Peyer's patch (tissue), 4 donors: Measurements from ENCODE around the gene LRRC42. TPM values are rescaled to one million over a fixed set of nuclear protein-coding genes. Genes with fewer than 3 reads are reported as not detected.

Experiments
- DNase-seq, 3 donors: peaks; one replicate each; pipeline ENCODE4 v3.0.0-alpha.2; 2017 to 2019
- H3K27ac ChIP-seq, 4 donors: fragments of 200-600 bp; sonication (generic); one replicate each; pipeline ENCODE4 v1.5.1; 2016 to 2019
- H3K27me3 ChIP-seq, 2 donors: fragments of 200-600 bp; sonication (generic); one replicate each; pipeline ENCODE4 v1.5.1; 2019
- H3K36me3 ChIP-seq, 3 donors: fragments of 200-600 bp; sonication (generic); one replicate each; pipeline ENCODE4 v1.5.1; 2016 to 2019
- H3K4me1 ChIP-seq, 4 donors: fragments of 200-600 bp; sonication (generic); one replicate each; pipeline ENCODE4 v1.5.1; 2016 to 2019
- H3K4me3 ChIP-seq, 4 donors: fragments of 200-600 bp; sonication (generic); 1 replicate in 3 of 4; 2 replicates in 1 of 4; pipeline ENCODE4 v1.5.1; 2016 to 2019; ENCODE audit warnings: mild to moderate bottlenecking in 1 of 4
- H3K9me3 ChIP-seq, 4 donors: fragments of 200-600 bp; sonication (generic); one replicate each; pipeline ENCODE4 v1.5.1; 2016 to 2019; ENCODE audit warnings: mild to moderate bottlenecking in 1 of 4
- POLR2A ChIP-seq, 2 donors: fragments of 450-650 bp; IDR thresholded peaks; one replicate each; pipeline ENCODE4 v1.5.1; 2017; ENCODE audit warnings: antibody characterized with exemption in 2 of 2, mild to moderate bottlenecking in 2 of 2, moderate library complexity in 2 of 2
- total RNA-seq, 4 donors: library from RNA; depleted of rRNA; stranded (reverse); fragments of >200 nt; gene quantifications; one replicate each; pipeline ENCODE4 v1.1.0, GENCODE V29; 2016
- TF ChIP-seq, protein P1 (sequence below), 6 experiments: fragments of 450-650 bp in 4 of 6; fragments of 200-600 bp in 2 of 6; sonication (generic) in 1 of 6; IDR thresholded peaks; one replicate each; pipeline ENCODE4 v1.5.1; 2017 to 2019; ENCODE audit warnings: antibody characterized with exemption in 6 of 6, mild to moderate bottlenecking in 3 of 6, moderate library complexity in 1 of 6

The LRRC42 gene, protein sequence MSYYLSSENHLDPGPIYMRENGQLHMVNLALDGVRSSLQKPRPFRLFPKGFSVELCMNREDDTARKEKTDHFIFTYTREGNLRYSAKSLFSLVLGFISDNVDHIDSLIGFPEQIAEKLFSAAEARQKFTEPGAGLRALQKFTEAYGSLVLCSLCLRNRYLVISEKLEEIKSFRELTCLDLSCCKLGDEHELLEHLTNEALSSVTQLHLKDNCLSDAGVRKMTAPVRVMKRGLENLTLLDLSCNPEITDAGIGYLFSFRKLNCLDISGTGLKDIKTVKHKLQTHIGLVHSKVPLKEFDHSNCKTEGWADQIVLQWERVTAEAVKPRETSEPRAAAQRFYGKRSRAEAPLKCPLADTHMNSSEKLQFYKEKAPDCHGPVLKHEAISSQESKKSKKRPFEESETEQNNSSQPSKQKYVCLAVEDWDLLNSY
- 10 to 100 TPM in 1 of 4 donors, 1 to 10 TPM in 3; 8.9 to 20.6 (median 9.7) TPM for total RNA-seq

DNA sequence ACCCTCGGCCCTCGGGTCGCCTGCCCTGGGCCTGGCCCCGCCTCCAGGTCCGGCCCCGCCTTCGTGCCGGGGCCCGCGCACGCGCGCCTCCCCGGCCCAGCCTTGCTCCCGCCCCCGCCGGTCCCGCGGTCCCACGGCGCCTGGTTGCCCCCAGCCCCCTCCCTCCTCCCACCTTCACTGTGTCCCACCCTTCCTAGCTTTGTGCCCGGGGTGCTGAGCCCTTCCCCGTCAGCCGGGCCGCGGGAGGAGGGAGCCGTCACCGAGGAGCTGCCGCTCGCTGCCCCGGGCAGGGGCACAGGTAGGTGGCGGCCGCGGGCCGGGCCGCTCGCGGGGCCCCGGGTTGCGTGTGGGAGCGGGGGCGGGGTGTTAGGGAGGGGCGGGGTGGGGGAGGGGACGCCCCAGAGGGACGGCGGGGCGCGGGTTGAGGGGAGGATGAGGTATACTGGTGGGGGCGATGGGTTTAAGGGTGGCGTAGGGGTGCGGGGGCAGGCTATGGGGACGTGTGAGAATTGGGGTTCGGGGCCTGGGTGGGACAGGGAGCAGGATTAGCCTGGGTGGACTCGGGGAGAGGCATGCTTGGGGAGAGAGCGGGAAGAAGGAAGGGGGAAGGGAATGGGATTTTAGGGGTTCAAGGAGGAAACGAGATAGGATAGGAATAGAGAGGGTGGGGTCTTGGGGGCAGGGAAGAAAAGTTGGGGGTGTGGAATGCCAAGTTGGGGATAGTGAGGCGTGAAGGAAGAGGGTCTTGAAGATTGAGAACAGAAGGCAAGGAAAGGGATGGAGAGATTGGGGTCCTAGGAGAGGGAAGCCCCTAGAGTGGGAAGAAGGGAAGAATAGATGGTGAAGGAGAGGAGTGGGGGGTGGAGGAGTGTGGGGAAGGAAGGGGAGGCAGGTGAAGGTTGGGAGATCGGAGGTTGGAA lies at the start of gene LRRC42:
Gene LRRC42, plus strand, starts transcription at position 99 of the 920 bp plus-strand sequence. CDS start 5,650 bp downstream, outside the sequence.
- TF ChIP-seq, protein P1, sequence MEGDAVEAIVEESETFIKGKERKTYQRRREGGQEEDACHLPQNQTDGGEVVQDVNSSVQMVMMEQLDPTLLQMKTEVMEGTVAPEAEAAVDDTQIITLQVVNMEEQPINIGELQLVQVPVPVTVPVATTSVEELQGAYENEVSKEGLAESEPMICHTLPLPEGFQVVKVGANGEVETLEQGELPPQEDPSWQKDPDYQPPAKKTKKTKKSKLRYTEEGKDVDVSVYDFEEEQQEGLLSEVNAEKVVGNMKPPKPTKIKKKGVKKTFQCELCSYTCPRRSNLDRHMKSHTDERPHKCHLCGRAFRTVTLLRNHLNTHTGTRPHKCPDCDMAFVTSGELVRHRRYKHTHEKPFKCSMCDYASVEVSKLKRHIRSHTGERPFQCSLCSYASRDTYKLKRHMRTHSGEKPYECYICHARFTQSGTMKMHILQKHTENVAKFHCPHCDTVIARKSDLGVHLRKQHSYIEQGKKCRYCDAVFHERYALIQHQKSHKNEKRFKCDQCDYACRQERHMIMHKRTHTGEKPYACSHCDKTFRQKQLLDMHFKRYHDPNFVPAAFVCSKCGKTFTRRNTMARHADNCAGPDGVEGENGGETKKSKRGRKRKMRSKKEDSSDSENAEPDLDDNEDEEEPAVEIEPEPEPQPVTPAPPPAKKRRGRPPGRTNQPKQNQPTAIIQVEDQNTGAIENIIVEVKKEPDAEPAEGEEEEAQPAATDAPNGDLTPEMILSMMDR (IDR thresholded peaks at IDR 0.05), result peak in 4 of 6 experiments; percentile 32 to 55 (median 45)
- TF ChIP-seq POLR2A (IDR thresholded peaks at IDR 0.05), result no peak
- no peak for DNase-seq
- Histone ChIP-seq H3K27me3 (no peaks in the 10 kb centered on the region), H3K4me3 (peak within 1 kb of the TSS; percentile 76 to 94 (median 82)), H3K4me1 (peaks cover 4 to 22% (median 5%) of the 10 kb centered on the region in 4 donors), H3K27ac (peak within 1 kb of the TSS; percentile 85 to 97 (median 88)), H3K9me3 (no peaks in the 10 kb centered on the region), H3K36me3 (no peaks in the 10 kb centered on the region)

DNA sequence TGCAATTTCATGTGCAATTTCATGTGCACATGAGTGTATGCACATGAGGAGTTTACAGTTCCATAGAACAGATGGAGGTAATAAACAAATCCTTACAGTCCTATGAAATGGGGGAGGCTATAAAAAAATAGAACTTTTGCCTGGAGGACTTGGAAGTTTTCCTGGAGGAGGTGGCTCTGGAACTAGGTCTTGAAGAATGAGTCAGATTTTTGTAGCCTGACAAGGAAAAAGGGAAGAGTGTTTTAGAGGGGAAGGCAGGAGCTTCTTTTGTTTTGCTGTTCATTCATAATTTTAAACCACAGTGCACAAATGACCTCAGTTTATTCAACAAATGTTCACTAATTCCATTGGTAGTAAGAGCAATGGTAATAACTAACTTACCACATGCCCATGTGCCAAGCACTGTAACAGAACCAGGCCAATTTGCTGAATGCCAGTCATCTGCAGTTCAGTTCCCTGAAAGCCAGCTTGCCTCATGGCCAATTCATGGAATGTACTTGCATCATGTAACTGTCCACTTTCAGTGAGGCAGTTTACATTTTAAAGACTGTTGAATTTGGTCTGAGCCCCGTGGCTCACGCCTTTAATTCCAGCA lies 49.4 kb upstream of the LRRC42 start:
- Histone ChIP-seq H3K4me3 (no peak overlapping the region), H3K27ac (peak overlapping the region in 1 of 4 donors; percentile 63)
- no peak for DNase-seq

DNA sequence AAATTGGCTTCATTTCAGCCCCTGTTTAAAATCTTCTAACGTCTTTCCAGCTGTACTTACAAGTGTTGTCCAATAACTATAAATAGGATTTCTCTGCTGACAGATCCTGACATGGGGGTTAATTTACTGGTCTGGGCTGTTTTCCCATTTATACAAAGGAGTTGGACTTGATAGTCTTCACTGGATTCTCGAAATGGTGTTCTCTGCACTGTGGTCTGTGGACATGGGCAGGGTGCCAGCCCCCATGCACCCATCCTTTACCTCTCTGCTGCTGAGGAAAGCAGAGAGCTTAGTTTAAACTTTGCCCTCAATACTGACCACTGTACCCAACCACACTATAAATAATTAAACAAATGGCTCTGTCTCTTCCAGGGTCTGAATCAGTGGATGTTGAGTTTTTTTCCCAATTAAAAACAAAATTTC lies 46.9 kb upstream of the LRRC42 start:
- no peak for TF ChIP-seq POLR2A (IDR thresholded peaks at IDR 0.05)
- TF ChIP-seq, protein P1 (IDR thresholded peaks at IDR 0.05), result no peak
- no peak for DNase-seq
- peak overlapping the region in 1 of 4 donors; percentile 19 for H3K27ac ChIP-seq

More for the DNA sequence above, 49.4 kb upstream of the LRRC42 start:
- no peaks in the 10 kb centered on the region for H3K36me3 ChIP-seq
- no peaks in the 10 kb centered on the region for H3K9me3 ChIP-seq
- no peaks in the 10 kb centered on the region for H3K27me3 ChIP-seq
- peaks cover 0 to 23% (median 0%) of the 10 kb centered on the region in 4 donors for H3K4me1 ChIP-seq
- TF ChIP-seq, protein P1 (IDR thresholded peaks at IDR 0.05), result no peak
- TF ChIP-seq POLR2A (IDR thresholded peaks at IDR 0.05), result no peak

DNA sequence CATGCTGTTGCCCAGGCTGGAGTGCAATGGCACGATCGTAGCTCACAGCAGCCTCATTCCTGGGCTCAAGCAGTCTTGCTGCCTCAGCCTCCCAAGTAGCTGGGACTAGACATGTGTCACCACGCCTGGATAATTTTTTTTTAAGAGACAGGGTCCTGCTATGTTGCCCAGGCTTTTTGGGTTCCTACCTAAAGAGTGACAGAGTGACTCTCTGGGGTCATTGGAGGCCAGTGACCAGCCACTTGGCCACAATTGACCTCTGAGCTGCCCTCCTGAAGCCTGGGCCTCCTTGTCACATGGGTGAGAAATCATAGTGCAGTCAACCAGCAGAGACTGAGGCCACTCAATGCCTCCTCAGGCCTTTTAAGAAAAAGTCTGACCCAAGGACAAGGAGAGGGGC lies 46.4 kb upstream of the LRRC42 start:
- no peaks in the 10 kb centered on the region for H3K36me3 ChIP-seq
- peaks cover 0 to 23% (median 0%) of the 10 kb centered on the region in 4 donors for H3K4me1 ChIP-seq
- H3K4me3 ChIP-seq, result no peak overlapping the region
- DNase-seq, result no peak
- TF ChIP-seq POLR2A (IDR thresholded peaks at IDR 0.05), result no peak
- TF ChIP-seq, protein P1 (IDR thresholded peaks at IDR 0.05), result no peak
- no peaks in the 10 kb centered on the region for H3K27me3 ChIP-seq
- no peaks in the 10 kb centered on the region for H3K9me3 ChIP-seq
- H3K27ac ChIP-seq, result no peak overlapping the region

More for the DNA sequence above, 46.9 kb upstream of the LRRC42 start:
- peaks cover 0 to 23% (median 0%) of the 10 kb centered on the region in 4 donors for H3K4me1 ChIP-seq
- H3K27me3 ChIP-seq, result no peaks in the 10 kb centered on the region
- no peaks in the 10 kb centered on the region for H3K36me3 ChIP-seq
- no peaks in the 10 kb centered on the region for H3K9me3 ChIP-seq
- no peak overlapping the region for H3K4me3 ChIP-seq
